Ishikawa (cell line): Measurements from ENCODE around the gene RFNG.

ENCODE experiments used
- RAD21 ChIP-seq: IDR thresholded peaks from 2 replicates; pipeline ENCODE4 v1.6.1; 2012; ENCODE audit warnings: low read depth
- TCF12 ChIP-seq: IDR thresholded peaks from 2 replicates; pipeline ENCODE4 v1.6.1; 2012; ENCODE audit warnings: low read depth
- ZBTB7A ChIP-seq: IDR thresholded peaks from 2 replicates; pipeline ENCODE4 v1.6.1; 2012; ENCODE audit warnings: low read depth

DNA sequence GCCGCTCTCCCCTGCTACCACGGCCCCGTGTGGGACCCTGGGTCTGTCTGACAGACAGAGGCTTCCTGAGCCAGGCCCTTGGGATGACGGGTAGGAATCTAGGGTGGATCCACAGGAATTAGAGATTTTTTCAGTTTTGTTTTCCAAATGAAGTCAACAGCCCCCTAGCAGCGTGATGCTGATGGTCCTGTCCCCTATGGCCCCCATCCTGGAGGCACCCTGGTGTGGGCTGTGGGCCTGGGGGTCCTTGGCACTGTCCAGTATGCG is 44.5 kb downstream of the RFNG start:
- TF ChIP-seq TCF12 (no peak), ZBTB7A (no peak), RAD21 (no peak)
